HG03045 (cell line): ENCODE data around the gene SPEN.

Experiments used
- ATAC-seq: cut with Tn5 transposase; IDR thresholded peaks from one replicate; pipeline ENCODE4 v1.9.1; 2021; ENCODE audit warnings: mild to moderate bottlenecking, moderate library complexity; ENCODE audit not compliant: unreplicated experiment

The SPEN gene

GRCh38 chr1:15933684-15934083 is 86.2 kb downstream of the SPEN start:
- no peak for ATAC-seq

- ATAC-seq = no peak
Measured at GRCh38 chr1:15934211-15935055, 86.9 kb downstream of the SPEN start.

- ATAC-seq = no peak
Measured at GRCh38 chr1:15935056-15935950, 87.8 kb downstream of the SPEN start.

GRCh38 chr1:15936025-15936424 is 88.5 kb downstream of the SPEN start:
- ATAC-seq = no peak

GRCh38 chr1:15937146-15937545 is 89.6 kb downstream of the SPEN start:
- ATAC-seq = no peak

GRCh38 chr1:15937706-15938168 is 90.2 kb downstream of the SPEN start:
- ATAC-seq = no peak

- no peak for ATAC-seq
Measured at GRCh38 chr1:15938628-15939161, 91.2 kb downstream of the SPEN start.

GRCh38 chr1:15939181-15940109 is 91.9 kb downstream of the SPEN start:
- no peak for ATAC-seq

GRCh38 chr1:15940110-15941043 is 92.9 kb downstream of the SPEN start:
- no peak for ATAC-seq

GRCh38 chr1:15941044-15941840 is 93.7 kb downstream of the SPEN start:
- ATAC-seq = no peak

- no peak for ATAC-seq
Measured at GRCh38 chr1:15941899-15942660, 94.6 kb downstream of the SPEN start.

- no peak for ATAC-seq
Measured at GRCh38 chr1:15942661-15943327, 95.3 kb downstream of the SPEN start.

GRCh38 chr1:15943328-15943991 is 96.0 kb downstream of the SPEN start:
- ATAC-seq = no peak

- ATAC-seq = no peak
Measured at GRCh38 chr1:15943992-15944307, 96.4 kb downstream of the SPEN start.

GRCh38 chr1:15944308-15945010 is 97.0 kb downstream of the SPEN start:
- no peak for ATAC-seq
